ENCODE results near the gene CYB5A. TPM values are rescaled to one million over a fixed set of nuclear protein-coding genes. Genes with fewer than 3 reads are reported as not detected.

Gene CYB5A
- total and polyA plus RNA-seq, 12 donors: 40.4 to 121 (median 76.3) TPM

- Histone ChIP-seq H3K4me1 (no peaks in the 10 kb centered on the region), H3K36me3 (no peaks in the 10 kb centered on the region), H3K27ac (no peak overlapping the region), H3K4me3 (no peak overlapping the region), H3K9me3 (no peaks in the 10 kb centered on the region), H3K27me3 (peaks cover 0 to 3% (median 0%) of the 10 kb centered on the region in 7 donors)
- no peak for DNase-seq
- no peak for TF ChIP-seq CTCF (IDR thresholded peaks at IDR 0.05)
- 79 to 81% methylated on average over 3 of the region's 3 CpGs for WGBS, 2 donors
- ATAC-seq: no peak
- intact Hi-C loops (cut with DNase I): no loop called here
These were observed 75.1 kb downstream of the CYB5A start for GRCh38 chr18:74216661-74217110.

- H3K27me3 ChIP-seq: peaks cover 0 to 3% (median 0%) of the 10 kb centered on the region in 7 donors
- no peaks in the 10 kb centered on the region for H3K9me3 ChIP-seq
- DNase-seq (no peak), ATAC-seq (no peak)
- no peaks in the 10 kb centered on the region for H3K36me3 ChIP-seq
- TF ChIP-seq CTCF (IDR thresholded peaks at IDR 0.05): no peak
- H3K4me1 ChIP-seq: no peaks in the 10 kb centered on the region
- H3K27ac ChIP-seq: no peak overlapping the region
- intact Hi-C loops (cut with DNase I): no loop called here
- WGBS, 2 donors: 0 to 40% methylated on average over 1 of the region's 1 CpG
- no peak overlapping the region for H3K4me3 ChIP-seq
These were observed 75.9 kb downstream of the CYB5A start for GRCh38 chr18:74215863-74216262.

DNA sequence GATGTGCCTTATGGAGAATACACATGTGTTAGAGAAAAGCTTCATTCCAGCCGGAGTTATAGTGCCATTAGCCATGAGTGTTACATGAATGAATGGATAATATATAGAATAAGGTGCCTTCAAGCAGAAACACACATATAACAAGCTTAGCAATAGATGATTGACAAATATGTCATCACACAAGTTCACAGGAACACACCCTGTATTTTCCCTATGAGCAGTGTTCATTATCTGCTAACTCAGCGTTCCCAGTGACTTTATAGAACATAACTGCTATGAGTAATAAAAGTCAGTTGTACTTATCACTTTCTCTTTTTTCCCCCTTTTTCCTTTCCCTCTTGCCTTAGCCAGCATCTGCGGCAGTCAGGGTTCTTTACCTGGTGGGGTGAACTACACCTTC is 78.3 kb downstream of the CYB5A start:
- Histone ChIP-seq H3K4me3 (no peak overlapping the region), H3K4me1 (no peaks in the 10 kb centered on the region), H3K36me3 (no peaks in the 10 kb centered on the region), H3K9me3 (no peaks in the 10 kb centered on the region), H3K27ac (no peak overlapping the region), H3K27me3 (peaks cover 0 to 3% (median 0%) of the 10 kb centered on the region in 7 donors)
- 88 to 90% methylated on average over 3 of the region's 3 CpGs for WGBS, 2 donors
- ATAC-seq: no peak
- DNase-seq: no peak
- no peak for TF ChIP-seq CTCF (IDR thresholded peaks at IDR 0.05)
- intact Hi-C loops (cut with DNase I): no loop called here

- WGBS, 2 donors: 73 to 84% methylated on average over 5 of the region's 5 CpGs
- no peak overlapping the region for H3K4me3 ChIP-seq
- ATAC-seq (no peak), DNase-seq (no peak)
- no peaks in the 10 kb centered on the region for H3K27me3 ChIP-seq
- H3K27ac ChIP-seq: no peak overlapping the region
- H3K4me1 ChIP-seq: no peaks in the 10 kb centered on the region
- intact Hi-C loops (cut with DNase I): no loop called here
- H3K9me3 ChIP-seq: no peaks in the 10 kb centered on the region
- no peak for TF ChIP-seq CTCF (IDR thresholded peaks at IDR 0.05)
- H3K36me3 ChIP-seq: no peaks in the 10 kb centered on the region
These were observed 87.1 kb downstream of the CYB5A start for GRCh38 chr18:74204526-74205152.

Data from heart right ventricle (tissue), 16 donors.